ENCODE data around the gene EEFSEC.

EEFSEC gene

DNA sequence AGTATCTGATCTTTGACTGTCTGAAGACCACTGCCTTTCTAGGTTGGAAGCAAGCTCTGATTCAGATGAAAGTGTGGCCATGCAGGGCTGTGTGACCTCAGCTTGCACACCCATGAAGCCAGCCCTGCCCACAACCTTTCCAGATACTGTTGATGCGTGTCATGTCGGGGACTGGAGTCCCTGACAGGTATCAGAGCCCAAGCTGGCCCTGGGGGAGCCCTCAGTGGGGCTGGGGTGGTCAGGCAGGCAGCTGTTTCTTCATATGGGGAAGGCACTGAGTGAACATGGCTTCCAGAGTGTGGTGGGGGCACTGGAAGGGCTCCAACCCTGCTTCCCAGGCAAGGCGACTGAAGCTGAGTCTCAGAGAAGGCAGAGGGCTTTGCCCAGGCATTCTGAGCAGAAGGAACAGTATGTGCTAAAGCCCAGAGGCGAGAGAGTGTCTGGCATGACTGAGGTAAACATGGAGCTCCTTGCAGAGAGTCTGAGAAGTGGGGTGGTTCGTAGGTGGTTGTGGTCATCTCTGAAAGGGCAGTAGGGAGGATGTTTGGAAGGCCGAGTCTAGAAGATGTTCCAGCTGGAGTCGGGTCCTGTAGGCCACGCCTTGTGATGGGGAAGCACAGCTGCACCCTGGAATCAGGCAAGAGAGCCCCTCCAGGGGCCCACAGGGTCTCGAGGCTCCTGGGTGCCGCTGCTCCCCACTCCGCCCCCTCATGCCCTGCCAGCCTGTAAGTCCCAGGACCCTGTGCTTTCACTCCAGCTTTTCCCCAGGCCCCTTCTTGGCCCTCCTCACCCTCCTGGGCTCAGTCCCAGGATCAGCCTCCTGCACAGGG, 122.2 kb downstream of the EEFSEC start:
- DNase-seq, result no peak

DNA sequence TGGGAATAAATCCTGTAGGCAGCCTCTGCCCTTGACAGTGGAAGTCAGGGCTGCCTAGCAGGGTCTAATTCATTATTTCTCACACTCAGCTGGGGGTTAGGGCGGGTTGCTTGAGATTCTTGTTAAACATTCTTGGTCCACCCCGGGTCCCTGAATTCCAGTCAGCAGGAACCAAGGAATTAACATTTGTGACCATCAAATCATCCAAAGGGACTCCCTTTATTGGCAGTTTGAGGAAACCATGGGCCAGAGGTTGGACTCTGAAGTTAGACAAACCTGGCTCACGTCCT, 122.8 kb downstream of the EEFSEC start:
- no peak for DNase-seq

DNA sequence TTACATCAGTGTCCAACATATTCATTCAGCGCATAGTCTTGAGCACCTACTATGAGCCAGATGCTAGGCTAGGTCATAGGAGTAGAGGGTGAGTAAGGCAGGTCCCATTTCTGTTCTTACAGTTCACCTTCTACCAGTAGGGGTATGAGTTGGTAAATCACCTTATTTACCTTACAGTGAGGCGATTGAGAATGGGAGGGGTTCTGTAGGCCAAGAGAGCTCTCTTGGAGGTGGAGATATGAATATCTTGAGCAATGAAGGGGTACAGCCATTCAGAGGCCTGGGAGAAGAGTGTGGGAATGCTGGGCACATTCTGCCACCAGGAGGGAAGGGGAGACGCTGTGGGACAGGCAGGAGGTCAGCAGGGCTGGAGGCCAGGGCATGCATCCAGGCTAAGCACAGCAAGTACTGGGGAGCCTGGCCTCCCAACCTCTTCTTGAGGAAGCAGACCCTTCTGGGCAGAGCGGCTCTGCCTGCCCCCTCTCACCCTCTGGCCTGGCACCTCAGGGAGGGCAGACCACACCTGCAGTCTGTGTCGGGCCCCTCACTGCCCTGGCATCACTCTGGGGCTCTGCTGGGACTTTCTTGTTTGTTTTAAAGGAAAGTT, 123.4 kb downstream of the EEFSEC start:
- DNase-seq, result no peak

DNA sequence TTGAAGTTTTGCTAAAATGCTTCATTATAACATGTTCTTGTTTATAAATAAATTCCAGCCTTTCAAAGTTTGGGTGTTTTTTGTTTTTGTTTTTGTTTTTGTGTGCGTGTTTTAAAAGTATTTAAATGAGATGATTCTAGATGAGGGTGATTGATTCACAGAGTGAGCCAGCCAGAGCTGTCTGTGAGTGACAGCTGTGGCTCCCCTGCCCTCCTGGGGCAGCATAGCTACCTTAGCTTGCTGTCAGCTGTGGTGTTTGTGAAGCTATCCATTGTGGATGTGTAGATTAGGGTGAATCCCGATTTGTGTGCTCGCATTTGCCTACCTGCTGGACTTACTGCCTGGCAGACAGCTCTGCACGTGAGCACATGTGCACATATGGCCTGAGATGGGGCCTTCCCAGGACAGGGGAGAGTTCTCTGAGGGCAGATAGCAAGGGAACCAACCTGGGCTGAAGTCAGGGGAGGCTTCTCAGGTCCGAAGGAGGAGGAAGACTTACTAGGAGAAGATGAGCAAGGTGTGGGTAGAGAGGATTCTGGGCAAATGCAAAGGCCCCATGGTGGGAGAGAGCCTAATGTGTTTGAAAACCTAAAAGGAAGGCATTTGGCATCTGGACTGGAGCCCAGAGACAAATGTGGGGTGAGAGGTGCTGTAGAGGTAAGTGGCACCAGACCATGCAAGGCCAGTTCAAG, 124.2 kb downstream of the EEFSEC start:
- no peak for DNase-seq

DNA sequence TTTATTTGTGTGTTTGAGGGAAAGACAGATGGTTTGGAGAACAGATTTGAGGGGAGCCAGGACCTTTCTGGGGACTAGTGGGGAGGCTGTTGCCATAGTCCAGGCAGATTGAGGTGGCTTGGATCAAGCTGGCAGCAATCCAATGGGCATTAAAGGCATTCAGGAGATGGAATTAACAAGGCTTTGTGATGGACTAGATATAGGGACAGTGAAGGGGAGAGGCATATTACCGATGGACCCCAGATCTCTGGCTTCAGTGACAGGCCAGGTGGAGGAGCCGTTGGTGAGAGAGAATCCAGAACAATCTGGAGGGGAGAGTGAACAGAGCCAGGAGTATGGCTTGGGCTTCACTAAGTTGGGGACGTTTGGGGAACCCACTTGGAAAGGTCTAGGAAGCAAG, 124.8 kb downstream of the EEFSEC start:
- DNase-seq, result no peak

DNA sequence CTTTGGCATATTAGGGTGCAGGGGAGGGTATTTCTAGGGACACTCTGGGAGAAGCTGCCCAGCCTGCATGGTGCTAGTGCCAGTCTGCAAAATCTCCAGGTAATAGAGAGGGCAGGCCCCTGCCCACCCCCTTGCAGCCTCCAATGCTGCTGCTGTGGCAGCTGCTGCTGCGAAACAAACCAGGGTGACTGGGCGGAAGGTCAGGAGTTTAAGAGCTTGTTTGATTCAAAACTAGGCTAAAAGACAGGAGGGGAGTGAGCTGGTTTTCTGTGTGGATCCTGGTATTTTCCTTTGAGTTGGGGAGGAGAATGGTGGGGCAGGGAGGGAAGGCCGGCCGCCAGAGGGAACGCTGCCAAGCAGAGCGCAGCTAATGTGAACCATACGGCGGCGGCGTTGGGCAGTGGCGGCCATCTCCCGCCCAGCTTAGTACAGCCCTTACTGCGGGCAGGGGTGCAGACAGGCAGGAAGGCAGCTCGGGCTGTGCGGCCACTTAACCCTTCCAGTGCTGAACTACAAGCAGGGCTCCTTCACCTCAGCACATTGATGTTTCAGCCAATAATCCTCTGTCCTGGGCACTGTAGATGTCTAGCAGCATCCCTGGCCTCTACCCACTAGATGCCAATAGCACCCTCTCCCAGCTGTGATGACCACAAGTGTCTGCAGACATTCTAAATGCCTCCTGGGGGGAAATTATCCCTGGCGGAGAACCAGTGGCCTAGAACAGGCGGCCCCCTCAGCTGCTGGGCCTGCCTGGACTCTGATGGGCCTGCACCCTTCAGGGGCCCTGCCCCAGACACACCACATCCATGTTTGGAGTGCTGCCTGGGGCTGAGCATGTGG, 125.7 kb downstream of the EEFSEC start:
- DNase-seq, result no peak

DNA sequence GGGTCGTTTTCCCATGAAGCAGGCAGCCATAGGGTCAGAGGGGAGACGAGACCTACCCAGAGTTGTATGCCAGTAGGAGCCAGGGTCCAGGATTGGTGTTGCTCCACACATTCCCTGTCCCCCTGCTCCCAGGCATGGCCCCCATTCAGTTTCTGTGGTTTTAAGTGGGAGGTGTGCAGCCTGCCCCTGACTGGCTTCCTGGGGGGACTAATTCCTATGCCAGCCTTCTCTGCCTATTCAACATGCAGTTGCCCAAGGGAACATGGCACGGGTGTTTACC, 126.3 kb downstream of the EEFSEC start:
- no peak for DNase-seq

DNA sequence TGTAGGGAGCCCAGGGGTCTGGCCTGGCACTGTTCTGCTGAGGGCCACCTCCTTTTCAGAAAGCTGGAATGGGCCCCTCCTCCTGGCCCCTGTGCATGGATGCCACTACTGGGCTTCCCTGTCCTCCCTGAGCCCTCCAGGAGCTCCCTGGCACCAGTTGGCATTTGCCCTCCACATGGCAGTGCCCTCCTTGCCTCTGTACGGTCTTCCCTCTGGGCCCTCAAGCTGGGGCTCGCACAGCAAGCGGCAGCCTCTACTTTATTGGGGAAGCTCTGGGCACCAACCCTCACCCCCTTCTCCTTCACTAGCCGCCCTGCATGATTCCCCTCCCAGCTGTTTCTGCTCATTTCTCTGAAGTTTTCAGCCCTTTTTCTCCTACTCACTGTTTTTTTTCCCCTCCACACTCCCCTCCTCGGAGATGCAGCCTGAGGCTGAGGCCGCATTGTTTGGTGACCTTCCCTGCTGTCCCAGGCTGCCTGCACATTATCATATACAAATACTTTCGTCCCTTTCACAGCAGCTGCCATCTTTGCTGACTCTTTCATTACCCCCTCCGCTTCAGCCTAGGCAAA, 127.3 kb downstream of the EEFSEC start:
- no peak for DNase-seq

DNA sequence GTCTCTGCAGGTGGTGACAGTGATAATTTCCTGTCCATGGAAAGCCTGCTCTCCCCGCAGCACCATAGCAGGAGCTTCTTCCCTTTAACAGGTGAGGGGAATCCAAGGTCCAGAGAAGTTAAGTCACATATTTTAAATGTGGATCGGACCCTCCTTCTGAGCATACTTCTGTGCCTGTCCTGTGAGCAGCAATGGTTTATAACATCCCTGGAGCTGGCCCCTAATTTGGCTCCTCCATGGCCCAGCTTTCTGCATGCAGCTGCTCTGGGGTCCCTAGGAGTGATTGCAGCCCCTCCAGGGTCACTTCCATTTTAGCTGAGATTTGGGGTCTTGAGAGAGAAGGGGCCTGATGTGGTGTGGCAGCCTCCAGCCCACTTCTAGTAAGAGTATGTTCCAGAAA, 127.8 kb downstream of the EEFSEC start:
- no peak for DNase-seq

DNA sequence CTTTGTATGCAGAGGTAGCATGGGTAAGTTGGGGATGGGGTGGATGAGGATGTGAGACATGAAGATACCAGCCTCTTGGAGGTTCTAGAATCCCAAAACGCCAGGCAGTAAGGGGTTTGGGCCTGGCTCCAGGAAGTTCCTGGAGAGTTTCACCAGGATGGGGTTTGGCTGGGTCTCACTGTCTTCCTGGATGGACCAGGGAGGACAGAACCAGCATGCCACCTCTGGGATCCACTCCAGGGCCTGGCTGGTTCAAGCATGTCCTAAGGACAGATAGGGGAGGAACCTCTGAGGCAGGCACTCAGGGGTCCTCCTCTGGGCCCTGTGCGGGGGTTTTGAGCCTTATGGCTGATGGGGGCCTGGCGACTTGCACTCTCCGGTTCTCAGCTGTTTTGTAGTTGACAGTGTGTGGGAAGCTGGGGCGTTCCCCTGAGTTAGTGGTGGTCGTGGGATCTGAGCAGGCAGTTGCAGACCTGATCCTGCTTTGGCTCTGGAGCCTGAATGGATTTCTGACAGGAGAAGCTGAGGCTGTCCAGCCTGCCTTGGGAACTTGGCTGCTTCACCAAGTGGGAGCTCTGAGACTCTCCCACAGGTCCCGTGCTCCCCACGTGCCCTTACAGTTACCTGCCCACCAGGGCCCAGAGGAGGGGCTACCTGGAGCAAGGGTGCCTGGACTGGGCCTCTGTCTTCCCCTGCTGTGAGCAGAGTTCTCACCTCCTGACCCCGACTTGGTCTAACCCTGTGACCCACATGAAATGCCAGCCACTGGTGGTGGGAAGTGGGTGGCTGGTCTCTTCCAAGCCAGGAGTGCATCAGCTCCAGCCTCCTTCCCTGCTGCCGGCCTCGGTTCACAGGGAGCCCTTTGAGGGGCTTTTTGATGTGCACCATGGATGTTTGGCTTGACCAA, 128.4 kb downstream of the EEFSEC start:
- DNase-seq, result no peak

DNA sequence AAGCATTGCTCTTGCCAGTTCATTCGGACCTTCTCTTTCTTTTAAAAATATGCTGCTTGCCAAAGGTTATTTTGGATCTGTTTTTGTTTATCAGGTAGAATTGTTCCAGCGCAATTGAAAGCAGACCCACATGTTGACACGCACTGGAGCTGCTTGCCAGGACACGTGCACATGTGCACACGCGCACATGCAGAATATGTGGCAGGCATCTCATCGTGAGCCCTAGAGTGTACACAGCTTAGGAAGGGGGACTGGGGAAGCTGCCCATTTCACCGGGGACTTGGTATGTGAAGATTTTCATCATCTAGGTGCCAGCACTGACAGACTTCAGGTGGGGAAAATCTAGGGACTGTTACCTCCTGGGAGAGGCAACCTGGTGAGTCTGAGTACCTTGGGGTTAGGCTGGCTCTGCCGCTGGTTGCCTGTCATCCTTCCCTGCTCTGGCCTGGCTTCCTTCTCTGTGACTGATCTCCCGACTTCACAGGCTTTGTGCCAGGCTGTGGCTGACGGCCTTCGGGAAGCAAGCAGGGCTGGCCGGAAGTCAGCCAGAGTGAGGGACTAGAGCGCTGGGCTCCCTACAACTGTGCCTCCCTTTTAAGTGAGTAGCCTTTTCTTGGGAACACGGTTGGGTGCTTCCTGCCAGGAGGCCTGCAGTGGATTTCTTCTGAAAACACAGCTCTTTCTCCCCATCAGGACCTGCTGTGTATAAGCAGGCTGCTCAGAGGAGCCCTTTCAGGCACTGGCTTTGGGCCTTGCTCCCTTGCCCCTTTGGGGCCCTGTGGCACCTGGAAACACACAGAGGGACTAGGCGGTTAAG, 129.3 kb downstream of the EEFSEC start:
- no peak for DNase-seq

DNA sequence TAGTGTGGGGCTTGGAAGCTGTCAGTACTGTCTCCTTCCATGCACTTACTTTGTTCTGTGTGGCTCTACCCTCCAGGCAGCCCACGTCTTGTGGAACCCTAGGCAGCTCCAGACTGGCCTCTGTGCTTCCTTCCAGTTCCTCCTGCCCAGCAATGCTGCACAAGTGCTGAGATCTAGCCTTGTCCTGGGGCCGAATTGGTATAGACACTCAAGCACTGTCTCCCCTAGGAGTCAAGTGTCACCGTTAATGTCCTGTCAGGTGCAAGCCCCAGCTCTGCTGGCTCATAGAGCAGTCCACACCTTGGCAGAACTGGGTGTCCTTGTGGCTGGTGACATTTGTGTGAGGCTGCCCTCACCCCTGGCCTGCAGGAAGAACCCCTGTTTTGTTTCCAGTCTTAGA, 130.1 kb downstream of the EEFSEC start:
- DNase-seq, result no peak

DNA sequence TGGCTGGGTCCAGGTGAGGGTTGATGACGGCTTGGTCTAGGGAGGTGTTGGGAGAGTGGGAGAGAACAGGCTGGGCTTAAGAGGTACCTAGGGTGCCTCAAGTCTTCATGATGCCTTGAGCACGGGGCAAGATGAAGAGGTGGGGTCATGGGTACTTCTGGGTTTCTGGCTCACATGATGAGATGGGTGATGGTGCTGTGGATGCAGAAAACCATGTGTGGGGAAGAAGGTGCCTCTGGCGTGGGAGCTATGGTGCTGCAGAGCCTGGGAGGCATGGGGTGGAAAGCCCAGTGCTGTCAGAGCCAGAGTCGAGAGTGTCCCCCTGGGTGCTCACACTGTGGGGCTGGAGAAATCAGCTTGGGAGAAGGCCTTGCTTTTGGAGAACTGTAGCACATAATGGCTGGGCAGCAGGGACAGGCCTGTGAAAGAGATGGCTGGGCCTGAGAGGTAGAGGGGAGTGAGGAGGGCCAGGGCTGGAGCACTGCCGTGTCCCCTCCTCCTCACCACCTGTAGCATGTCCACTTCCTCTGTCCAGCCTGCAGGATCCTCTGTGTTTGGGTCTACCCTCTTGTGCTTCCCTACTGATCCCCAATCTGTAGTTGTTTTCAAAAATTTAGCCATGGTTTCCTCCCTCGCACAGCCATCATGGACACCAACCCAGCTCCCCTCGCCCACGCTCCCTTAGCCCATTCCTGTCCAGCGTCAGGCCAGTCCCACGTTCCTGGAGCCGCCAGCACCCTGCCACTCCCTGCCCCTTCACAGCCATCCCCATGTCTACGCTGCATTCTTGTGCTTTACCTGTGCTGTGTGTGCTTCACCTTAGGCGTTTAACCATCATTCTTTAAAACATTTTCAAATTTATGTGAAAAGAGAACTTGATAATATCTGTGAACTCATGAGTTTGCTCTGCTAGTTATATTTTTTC, 132.0 kb downstream of the EEFSEC start:
- no peak for DNase-seq

DNA sequence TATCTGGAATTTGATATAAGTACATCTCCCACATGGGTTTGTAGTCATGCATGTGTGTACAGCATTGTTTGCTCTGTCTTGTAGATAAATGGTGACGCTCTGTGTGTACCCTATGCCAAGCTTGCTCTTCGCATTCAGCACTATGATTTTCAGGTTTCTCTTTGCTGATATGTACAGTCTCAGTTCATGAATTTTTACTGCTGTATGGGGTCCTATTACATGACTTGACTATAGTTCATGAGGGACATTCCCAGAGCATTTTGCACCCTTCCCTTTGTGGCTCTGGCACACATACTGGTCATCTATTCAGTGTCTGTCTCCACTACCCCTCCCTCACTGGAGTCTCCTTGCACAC, 132.7 kb downstream of the EEFSEC start:
- DNase-seq, result no peak

DNA sequence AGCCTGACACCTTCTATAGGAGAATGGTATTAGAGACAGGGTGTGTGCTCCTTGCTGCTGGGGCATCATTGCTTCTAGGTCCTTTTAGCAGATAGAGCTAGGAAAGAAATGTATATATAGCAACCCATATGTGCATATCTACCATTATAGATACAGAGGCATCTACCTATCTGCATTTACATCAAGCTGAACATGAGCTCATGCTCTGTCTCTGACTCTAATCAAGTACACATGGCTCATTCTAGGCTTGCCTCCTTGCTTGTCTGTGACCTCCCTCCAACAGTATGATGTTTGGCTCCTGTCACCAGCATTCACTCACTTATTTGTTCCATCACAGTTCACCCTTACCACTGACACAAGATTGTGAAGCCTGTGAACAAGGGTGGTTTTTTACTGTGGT, 133.4 kb downstream of the EEFSEC start:
- no peak for DNase-seq

DNA sequence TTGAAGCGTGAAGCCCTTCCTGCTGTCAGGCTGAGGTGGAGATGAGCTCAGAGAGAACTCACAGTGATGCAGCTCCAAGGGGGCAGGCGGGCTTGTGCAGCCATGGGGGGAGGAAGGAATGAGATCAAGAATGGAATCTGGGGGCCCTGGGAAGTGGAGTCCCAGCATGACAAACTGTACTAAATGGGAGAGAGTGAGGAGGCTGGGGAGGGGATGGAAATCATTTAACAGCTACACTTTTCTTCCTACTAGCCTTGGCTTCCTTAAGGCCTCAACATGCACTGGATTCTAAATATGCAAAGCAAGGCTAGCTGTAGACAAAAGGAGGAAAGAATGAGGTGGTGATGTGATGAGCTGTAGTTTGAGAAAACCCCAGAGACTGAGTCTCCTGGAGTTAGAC, 133.9 kb downstream of the EEFSEC start:
- DNase-seq, result no peak

DNA sequence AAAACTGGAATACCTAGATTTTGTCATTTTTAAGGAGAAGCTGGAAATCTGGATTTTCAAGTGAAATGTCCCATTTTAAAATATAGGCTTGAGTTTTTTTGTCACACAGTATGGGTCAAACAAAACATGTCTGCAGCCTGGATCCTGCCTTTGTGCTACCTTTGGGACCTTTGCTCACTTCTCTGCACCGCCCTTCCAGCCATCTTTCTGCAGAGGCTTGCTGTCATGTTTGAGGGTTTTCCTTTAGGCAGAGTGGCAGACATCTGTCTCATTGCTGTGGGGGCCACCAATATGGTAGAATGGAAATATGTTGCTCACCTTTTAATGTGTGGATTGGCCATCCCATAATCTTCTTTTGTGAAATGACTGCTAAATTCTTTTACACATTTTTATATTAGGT, 136.3 kb downstream of the EEFSEC start:
- DNase-seq, result no peak

DNA sequence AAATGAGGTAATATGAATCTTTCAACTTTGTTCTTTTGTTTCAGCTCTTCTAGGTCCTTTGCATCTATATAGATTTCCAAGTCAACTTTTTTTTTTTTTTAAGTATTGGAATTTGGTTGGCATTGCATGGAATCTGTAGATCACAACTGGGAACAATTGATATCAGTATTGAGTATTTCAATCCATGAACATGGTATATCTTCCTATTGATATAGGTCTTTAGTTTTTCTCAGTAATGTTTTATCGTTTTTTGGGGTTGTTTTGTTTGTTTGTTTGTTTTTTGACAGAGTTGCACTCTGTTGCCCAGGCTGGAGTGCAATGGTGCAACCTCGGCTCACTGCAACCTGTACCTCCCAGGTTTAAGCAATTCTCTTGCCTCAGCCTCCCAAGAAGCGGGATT, 137.2 kb downstream of the EEFSEC start:
- DNase-seq, result no peak

DNA sequence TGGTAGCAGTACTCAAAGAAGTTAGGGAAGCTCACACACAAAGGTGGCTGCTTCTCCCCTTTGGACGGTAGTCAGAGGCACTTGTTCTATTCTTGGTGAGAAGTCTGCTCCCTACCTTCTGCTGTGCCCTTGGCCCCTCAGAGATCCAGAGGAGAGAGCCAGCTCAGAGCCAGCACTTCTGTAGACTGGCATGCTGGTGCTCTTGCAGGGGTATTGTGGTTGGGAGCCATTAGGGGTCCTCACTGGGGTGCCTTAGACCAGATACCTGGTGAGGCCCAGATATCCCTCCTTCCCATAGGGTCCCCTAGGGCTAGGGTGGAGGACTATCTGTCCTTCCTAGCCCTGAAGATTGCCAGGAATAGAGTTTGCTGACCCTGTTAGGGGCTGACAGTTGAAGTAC, 140.6 kb downstream of the EEFSEC start:
- DNase-seq, result no peak

DNA sequence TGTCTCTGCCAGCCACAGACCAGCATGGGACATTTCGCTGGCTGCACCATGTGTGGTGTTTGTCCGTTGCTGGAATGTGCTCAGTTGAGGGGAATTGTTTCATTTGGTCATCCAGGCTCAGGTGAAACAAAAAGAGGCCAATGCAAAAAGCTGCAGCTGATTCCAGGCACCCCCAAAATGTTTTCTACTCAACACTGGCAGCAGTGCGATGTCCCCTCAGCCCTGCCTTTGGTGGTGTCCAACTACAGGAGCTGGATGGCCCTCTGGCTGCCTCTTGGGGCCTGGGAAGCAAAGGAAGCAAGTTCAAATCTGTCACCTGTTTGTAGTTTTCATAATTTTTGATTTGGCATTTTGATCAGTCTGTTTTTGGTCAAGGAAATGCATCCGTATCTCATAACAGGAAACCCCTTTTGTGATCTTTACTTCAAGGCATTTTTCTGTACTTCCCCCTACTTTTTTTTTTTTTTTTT, 141.8 kb downstream of the EEFSEC start:
- DNase-seq, result no peak

Measured in MV-4-11 (cell line).